Stromal cell of bone marrow (primary cell): Measurements from ENCODE around the gene ZNF473.

ENCODE experiments used
- DNase-seq: peaks from one replicate; pipeline ENCODE4 v3.0.0-alpha.2; 2012; ENCODE audit warnings: low read depth

The ZNF473 gene

DNA sequence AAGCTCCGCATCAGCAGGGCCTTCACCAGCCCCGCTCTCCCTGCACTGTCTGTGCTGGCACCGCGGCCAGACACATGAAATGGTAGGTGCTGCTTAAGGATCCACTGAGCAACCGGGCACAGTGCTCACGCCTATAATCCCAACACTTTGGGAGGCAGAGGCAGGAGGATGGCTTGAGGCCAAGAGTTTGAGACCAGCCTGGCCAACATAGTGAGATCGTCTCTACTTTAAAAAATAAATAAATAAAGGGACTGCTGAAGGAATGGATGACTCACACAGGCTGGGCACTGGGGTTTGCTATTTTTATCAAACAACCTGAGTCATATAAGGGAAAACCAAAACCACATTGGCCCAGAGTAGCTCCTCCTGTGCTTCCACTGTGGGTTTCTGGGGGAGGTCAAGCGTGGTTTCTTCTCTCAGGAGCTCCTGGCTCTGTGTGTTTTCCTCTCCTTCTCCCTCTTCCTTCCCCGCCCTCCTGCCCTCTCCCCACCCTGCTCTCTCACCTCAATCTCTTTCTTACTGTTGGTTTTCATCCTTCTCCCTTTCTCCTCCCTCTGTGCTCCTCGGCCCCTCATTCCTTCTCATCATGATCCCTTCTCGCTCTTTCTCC, 21.9 kb upstream of the ZNF473 start:
- DNase-seq: peak; percentile 94

DNA sequence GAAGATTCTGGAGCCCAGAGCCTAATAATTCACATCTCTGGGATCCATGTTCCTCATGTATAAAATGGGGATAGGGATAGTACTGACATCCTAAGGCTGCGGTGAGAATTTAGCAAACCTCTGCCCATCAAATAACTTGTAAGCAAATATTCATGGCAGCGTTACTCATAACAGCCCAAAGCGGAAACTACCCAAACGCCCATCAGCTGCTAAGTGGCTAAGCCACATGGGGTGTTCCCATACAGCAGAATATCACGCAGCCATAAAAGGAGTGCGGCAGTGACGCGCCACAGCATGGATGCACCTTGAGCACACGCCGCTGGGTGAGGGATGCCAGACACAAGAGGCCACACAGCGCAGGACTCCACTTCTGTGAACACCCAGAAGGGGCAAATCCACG, 20.4 kb upstream of the ZNF473 start:
- no peak for DNase-seq

DNA sequence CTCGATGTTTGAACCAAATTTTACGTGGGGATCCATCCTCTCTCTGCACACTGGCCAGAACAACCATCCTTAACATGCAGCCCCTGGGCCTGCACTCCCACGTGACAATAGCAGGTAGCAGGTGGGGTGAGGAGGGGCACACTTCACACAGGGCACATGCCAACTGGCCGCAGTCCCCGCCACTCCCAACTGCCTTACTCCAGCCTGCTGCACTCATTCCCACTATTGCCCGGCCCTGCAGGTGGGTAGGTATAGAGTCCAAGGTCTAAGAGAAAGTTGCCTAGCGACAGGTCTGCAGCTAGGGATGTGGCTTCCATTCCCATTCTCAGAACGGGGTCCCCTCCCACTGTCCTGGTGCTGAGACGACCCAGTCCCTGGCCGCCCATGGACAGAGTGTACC, 18.6 kb upstream of the ZNF473 start:
- DNase-seq: no peak

DNA sequence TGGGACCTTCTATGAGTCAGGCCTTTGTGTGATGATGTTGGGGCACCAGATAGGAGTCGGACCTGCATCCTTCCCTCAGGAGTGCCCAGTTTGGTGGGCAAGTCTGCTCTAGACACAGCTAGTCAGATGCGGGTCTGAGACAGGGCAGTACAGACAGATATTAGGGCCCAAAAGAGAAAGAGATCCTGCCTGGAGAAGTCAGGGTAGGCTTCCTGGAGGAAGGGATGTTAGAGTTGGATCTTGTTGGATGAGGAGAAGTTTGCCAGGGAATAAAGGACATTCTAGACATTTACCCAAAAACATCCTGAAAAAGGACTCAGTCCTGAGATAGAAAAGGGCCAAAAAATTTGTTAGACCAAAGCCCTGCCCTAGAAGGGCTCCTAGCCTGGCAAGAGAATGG, 17.9 kb upstream of the ZNF473 start:
- DNase-seq: no peak

DNA sequence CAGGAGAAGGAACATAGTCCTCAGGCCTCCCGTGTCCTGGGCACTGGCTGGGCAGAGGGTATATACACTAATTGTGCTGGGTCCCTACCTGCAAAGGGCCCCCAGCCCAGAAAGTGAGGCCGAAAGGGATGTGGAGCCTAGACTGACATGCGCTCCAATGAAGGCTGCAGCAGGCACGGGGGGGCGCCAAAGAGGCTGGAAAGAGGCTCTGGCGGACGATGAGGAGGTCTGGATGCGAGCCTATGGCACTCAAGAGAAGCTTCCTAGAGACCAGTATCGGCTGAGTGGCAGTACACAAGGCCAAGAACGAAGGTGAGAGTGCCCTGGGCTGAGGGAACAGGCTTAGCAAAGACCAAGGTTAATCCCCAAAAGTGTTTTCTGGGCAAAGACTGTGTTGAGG, 17.3 kb upstream of the ZNF473 start:
- no peak for DNase-seq

DNA sequence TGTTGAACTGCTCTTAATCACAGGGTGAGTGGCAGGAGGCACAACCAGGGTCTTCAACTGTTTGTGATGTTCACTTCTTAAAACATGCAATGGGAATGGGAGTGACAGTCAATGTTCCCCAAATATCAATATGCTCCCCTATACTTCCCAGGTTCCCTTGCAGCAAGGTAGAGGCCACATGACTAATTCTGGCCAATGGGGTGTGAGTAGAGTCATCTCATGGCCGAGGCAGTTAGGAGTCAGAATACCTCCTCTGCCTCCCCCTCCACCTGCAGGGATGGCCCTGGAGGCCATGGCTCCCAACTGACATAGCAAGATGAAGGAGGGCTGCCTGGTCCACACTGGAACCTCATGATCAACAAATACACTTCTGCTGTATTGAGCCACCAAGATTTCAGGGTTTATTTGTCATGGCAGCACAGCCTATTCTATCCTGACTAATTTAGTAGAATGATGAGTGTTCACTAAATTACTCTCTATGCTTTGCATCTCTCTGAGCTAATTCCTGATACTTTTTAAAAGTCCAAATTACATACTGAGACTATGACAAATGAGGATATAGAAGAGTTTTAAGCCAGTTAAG, 9.5 kb upstream of the ZNF473 start:
- no peak for DNase-seq

DNA sequence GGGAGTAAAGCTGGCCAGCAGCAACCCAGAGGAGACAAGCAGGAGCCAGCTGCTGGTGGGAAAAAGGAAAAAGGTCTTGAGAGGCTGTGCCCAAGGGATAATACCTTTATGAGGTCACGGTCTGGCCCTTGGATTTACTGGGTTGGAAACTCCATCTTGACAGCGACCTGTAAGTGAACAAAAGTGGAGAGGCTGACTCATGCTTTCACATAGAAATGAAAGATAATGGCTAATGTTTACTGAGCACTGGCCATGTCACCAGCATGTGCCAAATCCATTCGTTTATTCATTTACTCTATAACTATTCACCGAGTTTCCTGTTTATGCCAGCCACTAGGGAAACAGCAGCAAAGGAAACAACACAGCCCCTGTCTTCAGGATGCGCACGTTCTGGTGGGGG, 5.3 kb upstream of the ZNF473 start:
- no peak for DNase-seq

DNA sequence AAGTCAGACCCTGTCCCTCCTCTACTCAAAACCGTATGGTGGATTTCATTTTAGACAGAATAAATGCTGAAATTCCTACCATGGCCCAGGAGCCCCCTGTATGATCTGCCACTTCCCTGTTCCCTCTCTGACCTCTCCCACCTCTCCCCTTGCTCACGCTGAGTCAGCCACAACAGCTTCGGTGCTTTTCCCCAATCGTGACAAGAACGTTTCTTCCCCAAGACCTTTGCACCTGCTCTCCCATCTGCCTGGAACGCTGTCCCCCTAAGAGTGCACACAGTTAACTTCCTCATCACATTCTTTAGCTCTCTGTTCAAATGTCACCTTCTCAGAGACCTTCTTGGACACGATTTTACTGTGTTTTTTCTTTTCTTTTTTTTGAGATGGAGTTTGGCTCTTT, 3.0 kb upstream of the ZNF473 start:
- no peak for DNase-seq

DNA sequence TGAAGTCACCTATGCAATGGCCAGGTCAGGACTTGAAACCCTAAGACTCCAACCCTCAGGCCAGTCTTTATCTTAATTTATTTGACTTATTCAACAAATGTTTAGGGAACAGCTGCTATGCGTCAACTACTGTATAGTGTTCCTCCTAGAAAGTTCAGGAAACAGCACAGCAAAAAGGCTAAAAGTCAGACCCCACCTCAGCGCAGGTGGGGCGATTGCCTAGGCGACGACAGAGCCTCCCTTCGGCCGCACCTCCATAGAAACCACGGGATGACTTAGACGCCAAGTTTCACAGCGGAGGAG, 1.1 kb upstream of the ZNF473 start:
- DNase-seq: no peak

DNA sequence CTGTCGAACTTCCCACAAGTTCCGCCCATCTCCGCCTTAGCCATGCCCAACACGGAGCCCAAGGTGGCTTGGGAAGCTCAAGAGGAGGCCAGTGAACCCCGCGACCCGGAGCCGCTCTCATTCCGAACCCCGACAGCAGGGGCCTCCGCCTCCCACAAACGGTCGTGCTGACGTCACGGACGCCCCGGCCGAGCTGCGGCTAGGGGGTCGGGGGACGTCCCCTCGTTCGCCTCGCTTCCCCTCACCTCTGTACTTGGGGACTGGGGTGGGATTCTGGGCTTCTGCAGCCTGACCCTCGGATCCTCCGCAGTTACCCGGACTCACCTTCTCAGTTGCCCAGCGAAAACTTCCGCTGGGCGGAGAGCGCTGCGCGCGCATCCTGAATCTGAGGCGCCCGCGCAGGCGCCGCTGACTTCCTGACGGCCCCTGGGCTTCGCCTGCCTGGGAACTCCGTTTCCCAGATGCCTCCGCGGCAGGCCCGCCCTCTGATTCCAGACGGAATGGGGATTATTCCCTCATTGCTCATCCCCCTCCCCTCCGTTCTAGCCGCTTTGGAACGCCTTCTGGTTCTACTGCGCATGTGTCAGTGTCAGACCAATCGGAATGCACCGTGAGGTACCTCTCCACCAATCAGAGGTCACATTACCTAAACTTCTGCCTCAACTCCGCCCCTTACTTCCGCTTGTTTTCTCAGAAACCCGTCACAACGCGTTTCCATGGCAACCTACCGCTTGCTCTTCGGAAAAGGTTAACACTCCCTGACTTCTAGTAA, 597 bp upstream of the ZNF473 start, which contains the start of gene VRK3:
Gene VRK3, minus strand, starts transcription at position 351 of the 772 bp plus-strand sequence. CDS start 9,210 bp downstream, outside the sequence.
- peak; percentile 100 for DNase-seq

DNA sequence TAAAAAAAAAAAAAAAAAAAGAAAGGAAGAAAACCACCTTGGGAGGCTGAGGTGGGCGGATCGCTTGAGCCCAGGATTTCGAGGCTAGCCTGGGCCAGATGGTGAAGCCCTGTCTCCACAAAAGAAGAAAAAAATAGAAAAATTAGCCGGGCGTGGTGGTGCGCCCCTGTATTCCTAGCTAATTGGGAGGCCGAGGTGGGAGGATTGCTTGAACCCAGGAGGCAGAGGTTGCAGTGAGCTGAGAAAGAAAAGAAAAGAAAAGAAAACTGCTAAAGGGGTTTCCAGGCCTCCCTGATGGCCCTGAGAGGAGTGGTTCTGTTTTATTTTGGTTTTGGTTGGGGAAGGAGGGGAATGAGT, 723 bp downstream of the ZNF473 start:
- DNase-seq: no peak

DNA sequence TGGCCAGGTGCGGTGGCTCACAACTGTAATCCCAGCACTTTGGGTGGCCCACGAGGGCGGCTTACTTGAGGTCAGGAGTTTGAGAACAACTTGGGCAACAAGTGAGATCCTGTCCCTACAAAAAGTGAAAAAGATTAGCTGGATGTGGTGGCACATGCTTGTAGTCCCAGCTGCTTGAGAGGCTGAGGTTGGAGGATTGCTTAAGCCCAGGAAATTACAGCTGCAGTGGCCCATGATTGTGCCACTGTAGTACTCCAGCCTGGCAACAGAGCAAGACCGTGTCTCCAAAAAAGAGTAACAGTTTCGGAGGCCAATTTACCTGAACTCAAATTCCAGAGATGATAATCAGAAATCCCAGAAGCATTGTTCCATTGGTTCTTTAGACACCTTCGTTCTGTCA, 4.4 kb downstream of the ZNF473 start:
- no peak for DNase-seq

DNA sequence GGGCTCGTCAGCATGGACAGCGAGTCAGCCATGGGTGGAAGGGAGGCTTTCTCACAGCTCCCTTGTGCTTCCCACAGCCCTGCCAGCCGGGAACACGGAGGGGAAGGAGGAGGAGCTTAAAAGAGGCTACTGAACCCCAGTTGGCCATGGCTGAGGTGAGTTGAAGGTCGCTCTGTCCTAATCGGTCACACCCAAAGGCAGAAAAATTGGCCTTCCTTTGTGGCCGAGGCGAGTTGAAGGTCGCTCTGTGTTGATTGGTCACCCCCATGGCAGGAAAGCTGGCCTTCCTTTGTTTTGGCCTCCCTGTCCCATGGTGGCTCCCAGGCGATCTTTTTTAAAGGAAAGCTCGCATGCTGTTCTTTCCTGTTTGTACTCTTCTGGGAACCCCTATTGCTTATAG, 5.1 kb downstream of the ZNF473 start:
- no peak for DNase-seq

DNA sequence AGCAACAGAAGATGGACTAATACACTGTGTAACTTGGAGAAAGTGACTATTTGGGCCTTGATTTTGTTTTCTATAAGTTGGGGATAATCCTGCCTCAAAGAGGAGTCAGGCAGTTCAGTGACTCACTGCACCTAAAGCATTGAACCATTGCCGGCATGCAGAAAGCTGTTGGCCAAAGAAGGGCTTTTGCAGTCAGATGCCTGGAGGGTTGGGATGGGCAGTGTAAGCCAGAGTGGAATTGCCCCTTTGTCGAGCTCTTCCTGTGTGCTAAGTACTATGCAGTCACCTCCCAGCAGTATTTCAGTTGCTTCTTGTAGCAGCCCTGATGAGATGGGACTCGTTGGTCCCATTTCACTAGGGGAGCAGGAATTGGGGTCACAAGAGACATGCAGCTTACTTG, 11.1 kb downstream of the ZNF473 start:
- no peak for DNase-seq

DNA sequence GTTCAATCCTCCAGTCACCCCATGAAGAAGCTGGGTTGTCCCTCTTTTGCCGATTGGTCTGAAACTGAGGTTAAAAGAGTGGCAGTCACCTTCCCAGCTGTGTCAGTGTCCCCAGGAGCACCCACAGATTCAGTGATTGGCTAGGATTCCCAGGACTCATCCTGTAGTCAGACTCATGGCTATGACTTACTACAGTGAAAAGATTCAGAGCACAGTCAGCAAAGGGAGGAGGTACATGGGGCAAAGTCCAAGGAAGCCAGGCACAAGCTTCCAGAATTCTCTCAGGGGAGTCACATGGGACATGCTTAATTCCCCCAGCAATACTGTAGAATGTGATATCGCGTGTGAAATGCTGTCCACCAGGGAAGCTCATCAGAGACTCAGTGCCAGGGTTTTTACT, 14.2 kb downstream of the ZNF473 start:
- DNase-seq: peak; percentile 21

DNA sequence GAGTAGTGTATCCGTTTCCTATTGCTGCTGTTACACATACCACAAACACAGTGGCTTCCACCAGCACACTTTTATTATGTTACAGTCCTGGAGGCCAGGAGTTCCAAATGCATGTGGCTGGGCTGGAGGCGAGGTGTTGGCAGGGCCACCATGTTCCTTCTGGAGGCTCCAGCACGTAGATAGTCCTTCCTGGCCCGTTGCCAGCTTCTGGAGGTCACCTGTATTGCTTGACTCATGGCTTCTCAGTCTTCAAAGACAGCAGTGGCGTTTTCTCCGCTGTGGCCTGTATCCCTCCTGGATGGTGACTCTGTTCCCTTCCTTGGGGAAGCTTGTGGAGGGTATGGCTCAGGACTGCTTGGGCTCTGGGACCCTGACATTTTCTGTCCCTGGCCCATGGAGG, 15.2 kb downstream of the ZNF473 start:
- DNase-seq: no peak

DNA sequence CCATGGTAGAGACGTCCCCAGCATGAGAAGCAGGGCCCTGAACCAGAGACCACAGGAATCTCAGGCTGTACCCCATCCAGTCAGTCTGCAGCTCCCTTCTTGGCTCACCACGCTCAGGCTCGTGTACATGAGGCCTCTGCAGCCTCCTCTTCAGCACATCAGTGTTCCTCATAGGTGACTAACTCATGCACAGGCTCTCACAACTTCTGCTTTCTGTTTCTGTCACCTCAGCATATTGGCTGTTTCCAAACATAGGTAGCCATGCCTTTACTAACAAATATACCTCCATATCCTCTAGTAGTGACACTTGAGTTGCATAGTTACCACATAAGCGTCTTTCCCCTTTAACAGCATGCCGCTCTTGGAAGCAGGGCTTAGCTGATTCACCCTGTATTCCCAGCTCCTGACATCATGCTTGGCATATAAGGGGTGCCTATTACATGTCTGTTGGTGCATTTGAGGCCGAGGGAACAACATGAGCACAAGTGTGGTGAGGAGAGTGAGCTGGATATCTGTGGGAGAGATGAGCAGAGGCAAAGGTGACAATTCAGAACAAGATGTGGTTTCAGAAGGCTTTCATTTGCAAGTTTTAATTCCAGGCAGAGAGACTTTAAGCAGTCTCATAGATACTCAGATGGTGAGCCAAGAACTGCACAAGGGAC, 16.7 kb downstream of the ZNF473 start:
- DNase-seq: no peak

DNA sequence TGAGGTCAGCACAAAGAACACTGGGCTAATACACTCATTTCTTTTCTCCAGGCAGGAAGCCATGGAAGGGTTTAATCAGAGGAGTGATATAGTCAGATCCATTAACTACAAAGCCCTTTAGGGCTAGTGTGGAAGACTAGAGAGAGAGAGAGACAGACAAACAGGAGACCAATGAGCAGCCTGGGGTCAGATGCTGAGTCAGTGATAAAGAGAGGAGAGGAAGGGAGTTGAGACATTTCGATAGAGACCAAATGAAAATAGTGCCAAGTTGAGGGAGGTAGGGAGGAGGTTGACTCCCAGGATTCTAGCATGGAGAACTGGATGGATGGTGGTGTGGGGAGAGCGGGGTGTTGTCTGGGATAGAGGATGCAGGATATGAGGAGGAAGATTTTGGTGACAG, 18.2 kb downstream of the ZNF473 start:
- no peak for DNase-seq

DNA sequence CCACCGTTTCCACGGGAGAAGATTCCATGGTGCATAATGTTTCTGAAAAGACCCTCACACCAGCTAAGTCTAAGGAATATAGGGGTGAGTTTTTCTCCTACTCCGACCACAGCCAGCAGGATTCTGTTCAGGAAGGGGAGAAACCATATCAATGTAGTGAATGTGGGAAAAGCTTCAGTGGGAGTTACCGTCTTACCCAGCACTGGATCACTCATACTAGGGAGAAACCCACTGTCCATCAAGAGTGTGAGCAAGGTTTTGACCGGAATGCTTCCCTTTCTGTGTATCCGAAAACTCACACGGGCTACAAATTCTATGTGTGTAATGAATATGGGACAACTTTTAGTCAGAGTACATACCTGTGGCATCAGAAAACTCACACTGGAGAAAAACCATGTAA, 19.1 kb downstream of the ZNF473 start:
- DNase-seq: no peak

DNA sequence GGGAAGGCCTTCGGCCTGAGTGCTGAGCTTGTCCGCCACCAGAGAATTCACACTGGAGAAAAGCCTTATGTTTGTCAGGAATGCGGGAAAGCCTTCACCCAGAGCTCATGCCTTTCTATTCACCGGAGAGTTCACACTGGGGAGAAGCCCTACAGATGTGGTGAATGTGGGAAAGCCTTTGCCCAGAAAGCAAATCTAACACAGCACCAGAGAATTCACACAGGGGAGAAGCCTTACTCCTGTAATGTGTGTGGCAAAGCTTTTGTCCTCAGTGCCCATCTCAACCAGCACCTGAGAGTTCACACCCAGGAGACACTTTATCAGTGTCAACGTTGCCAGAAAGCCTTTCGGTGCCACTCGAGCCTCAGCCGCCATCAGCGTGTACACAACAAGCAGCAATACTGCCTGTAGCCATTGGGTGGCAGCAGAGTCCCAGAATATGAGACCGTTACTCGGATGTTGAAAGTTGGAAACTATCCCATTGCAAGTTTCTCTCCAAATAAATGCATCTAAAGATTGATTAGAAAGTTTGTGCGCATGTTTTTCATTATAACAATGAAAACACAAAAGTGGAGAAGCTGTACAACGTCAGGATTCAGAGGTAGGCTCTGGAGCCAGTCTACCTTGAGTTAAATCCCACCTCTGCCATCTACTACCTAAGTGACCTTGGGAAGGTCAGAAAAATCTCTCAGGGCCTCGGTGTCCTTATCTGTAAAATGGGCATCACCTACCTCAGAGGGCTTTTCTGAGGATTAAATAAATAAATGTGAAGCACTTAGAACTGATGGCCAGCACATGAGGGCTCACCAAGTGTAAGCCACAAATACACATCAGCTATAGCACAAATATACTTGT, 21.1 kb downstream of the ZNF473 start:
- peak; percentile 18 for DNase-seq

DNA sequence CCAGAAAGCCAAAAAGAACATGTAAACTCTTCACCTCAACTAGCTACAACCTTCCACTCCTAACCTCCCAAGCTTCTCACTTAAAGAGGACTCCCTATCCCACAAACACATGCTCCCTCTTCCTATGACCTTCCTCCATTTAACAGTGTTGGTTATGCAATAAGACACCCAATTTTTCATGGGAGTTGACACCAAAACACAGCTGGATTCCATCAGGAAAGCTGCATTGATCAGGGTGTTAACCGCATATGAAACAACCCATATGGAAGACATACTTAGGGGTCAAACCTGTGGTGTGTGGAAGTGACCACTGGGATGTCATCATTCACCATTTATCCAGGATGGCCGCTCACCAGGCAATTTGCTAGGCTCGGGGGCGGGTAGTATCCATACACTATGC, 21.9 kb downstream of the ZNF473 start:
- no peak for DNase-seq
